HFF-Myc (cell line): ENCODE data around the gene TRIM10.
A peak's percentile ranks its signal among the peaks of the same experiment; 100 is the strongest.

Source experiments
- DNase-seq: peaks from one replicate; pipeline ENCODE4 v3.0.0-alpha.2; 2011; ENCODE audit warnings: low read depth; ENCODE audit errors: extremely low read depth
- H3K4me3 ChIP-seq: replicated peaks from 2 replicates; pipeline ENCODE4 v1.5.1; 2011; ENCODE audit warnings: low read depth, mild to moderate bottlenecking, control low read depth, low read length
- CTCF ChIP-seq: IDR thresholded peaks from 2 replicates; pipeline ENCODE4 v1.5.1; 2012; ENCODE audit warnings: mild to moderate bottlenecking, low read depth, low read length, control low read depth; ENCODE audit errors: missing control alignments

TRIM10 gene

GRCh38 chr6:30160785-30161531 lies at the start of gene TRIM10:
TSS of gene TRIM10 (minus strand) at chr6:30161211. CDS start at chr6:30160858, 353 bp downstream.
- DNase-seq = no peak
- no peak for TF ChIP-seq CTCF
- no peak within 1 kb of the TSS for H3K4me3 ChIP-seq

GRCh38 chr6:30207619-30208295 lies 46.7 kb upstream of the TRIM10 start:
- DNase-seq = no peak
- peak overlapping the region; percentile 0 for H3K4me3 ChIP-seq
- TF ChIP-seq CTCF = no peak

GRCh38 chr6:30206799-30207618 lies 46.0 kb upstream of the TRIM10 start:
- DNase-seq = peak; percentile 52
- peak overlapping the region; percentile 13; the same call in 1 of the 2 replicates for H3K4me3 ChIP-seq
- no peak for TF ChIP-seq CTCF

GRCh38 chr6:30206152-30206551 lies 45.1 kb upstream of the TRIM10 start:
- H3K4me3 ChIP-seq = no peak overlapping the region
- no peak for DNase-seq
- TF ChIP-seq CTCF = no peak

- H3K4me3 ChIP-seq = no peak overlapping the region
- no peak for DNase-seq
- no peak for TF ChIP-seq CTCF
These were observed 43.1 kb upstream of the TRIM10 start for GRCh38 chr6:30204116-30204515.

GRCh38 chr6:30202366-30202765 lies 41.4 kb upstream of the TRIM10 start:
- no peak for DNase-seq
- no peak overlapping the region for H3K4me3 ChIP-seq
- no peak for TF ChIP-seq CTCF
